Lower leg skin (tissue), 3 donors: Measurements from ENCODE around the gene BTBD1.

Experiments used
- CTCF ChIP-seq, 3 donors: fragments of 450-650 bp; IDR thresholded peaks; one replicate each; pipeline ENCODE4 v1.5.1; 2016; ENCODE audit warnings: antibody characterized with exemption in 3 of 3, mild to moderate bottlenecking in 3 of 3, moderate library complexity in 2 of 3
- POLR2A ChIP-seq, 2 donors: fragments of 450-650 bp; IDR thresholded peaks; one replicate each; pipeline ENCODE4 v1.6.1; 2016 to 2017; ENCODE audit warnings: antibody characterized with exemption in 2 of 2, mild to moderate bottlenecking in 1 of 2, moderate library complexity in 1 of 2

GRCh38 chr15:83067638-83067962 is 548 bp upstream of the BTBD1 start:
- TF ChIP-seq CTCF (IDR thresholded peaks at IDR 0.05) (no peak), POLR2A (IDR thresholded peaks at IDR 0.05) (no peak)
